K562 (cell line): ENCODE measurements around the gene TTLL4. TPM values are rescaled to one million over a fixed set of nuclear protein-coding genes. Genes with fewer than 3 reads are reported as not detected.
A peak's percentile ranks its signal among the peaks of the same experiment; 100 is the strongest.

Experiments used
- CXXC5 ChIP-seq: fragments of 250-450 bp; sonication (Bioruptor Pico); IDR thresholded peaks from 2 replicates; pipeline ENCODE4 v1.8.0; 2022; ENCODE audit warnings: inconsistent platforms, mild to moderate bottlenecking, moderate library complexity
- DIDO1 ChIP-seq: fragments of 450-650 bp; IDR thresholded peaks from 2 replicates; pipeline ENCODE4 v1.6.1; 2016; ENCODE audit warnings: low read depth, missing biosample characterization, missing genetic modification characterization
- KLF6 ChIP-seq: fragments of 250-450 bp; sonication (Bioruptor Pico); IDR thresholded peaks from 2 replicates; pipeline ENCODE4 v1.4.0; 2020; ENCODE audit warnings: mild to moderate bottlenecking, moderate library complexity, borderline replicate concordance
- POLR3G ChIP-seq: IDR thresholded peaks from 2 replicates; pipeline ENCODE4 v1.6.1; 2011; ENCODE audit not compliant: insufficient read length, insufficient replicate concordance; ENCODE audit errors: extremely low read depth
- POU5F1 ChIP-seq: fragments of 150-350 bp; IDR thresholded peaks from 2 replicates; pipeline ENCODE4 v1.6.1; 2014; ENCODE audit warnings: borderline replicate concordance, low read length, low read depth, mild to moderate bottlenecking; ENCODE audit not compliant: partially characterized antibody
- SMC3 ChIP-seq: conservative IDR thresholded peaks from 2 replicates; pipeline ENCODE4 v1.6.1; 2011; ENCODE audit warnings: low read depth, low read length, improper control_type of control experiment; ENCODE audit not compliant: insufficient read depth
- SRSF3 ChIP-seq: fragments of 200-400 bp; formaldehyde crosslinking; IDR thresholded peaks from 2 replicates; pipeline ENCODE4 v1.6.1; 2016; ENCODE audit warnings: mild to moderate bottlenecking, low read length, moderate library complexity; ENCODE audit not compliant: insufficient read depth
- THRAP3 ChIP-seq: fragments of 450-650 bp; IDR thresholded peaks from 2 replicates; pipeline ENCODE4 v1.6.1; 2016; ENCODE audit warnings: mild to moderate bottlenecking, inconsistent platforms, borderline replicate concordance
- ZNF12 ChIP-seq: sonication (generic); formaldehyde crosslinking; IDR thresholded peaks from 2 replicates; pipeline ENCODE4 v1.4.0; 2020; ENCODE audit warnings: mild to moderate bottlenecking, missing genetic modification reagents
- ZNF217 ChIP-seq: sonication (generic); formaldehyde crosslinking; IDR thresholded peaks from 2 replicates; pipeline ENCODE4 v1.8.0; 2022; ENCODE audit warnings: mild to moderate bottlenecking, missing genetic modification reagents
- polyA plus RNA-seq, 8 experiments: library from polyadenylated mRNA; depleted of rRNA in 4 of 8; stranded (reverse) in 5 of 8; unstranded in 3 of 8; fragments of >200 nt; fragmentation: Nextera tagmentation in 2 of 8; fragmentation: Illumina TruSeq in 1 of 8; extraction: Ambion mirVana in 2 of 8; extraction: Trizol in 1 of 8; gene quantifications; 2 replicates each; pipeline versions ENCODE4 v1.2.1 to v1.2.3, GENCODE V29; 2011 to 2014; ENCODE audit warnings: inconsistent platforms in 1 of 8, missing spikeins in 1 of 8
- total RNA-seq, 7 experiments: library from RNA; depleted of rRNA in 6 of 7; stranded (reverse); fragments of >200 nt in 6 of 7; fragmentation: Illumina TruSeq in 2 of 7; extraction: Trizol in 2 of 7; gene quantifications; 2 replicates each; pipeline versions ENCODE4 v1.2.1 to v1.2.3, GENCODE V29; 2011 to 2021; ENCODE audit warnings: low replicate concordance in 1 of 7
- TF ChIP-seq, protein P1 (sequence below): fragments of 250-450 bp; sonication (Bioruptor Pico); IDR thresholded peaks from 2 replicates; pipeline ENCODE4 v1.8.0; 2021; ENCODE audit warnings: moderate library complexity, mild to moderate bottlenecking, inconsistent platforms
- TF ChIP-seq, protein P2 (sequence below): fragments of 450-650 bp; conservative IDR thresholded peaks from 2 replicates; pipeline ENCODE4 v1.6.1; 2016; ENCODE audit warnings: missing genetic modification characterization, low read depth, mild to moderate bottlenecking, control low read depth, missing compliant biosample characterization
- TF ChIP-seq, protein P3 (sequence below): sonication (generic); formaldehyde crosslinking; IDR thresholded peaks from 2 replicates; pipeline ENCODE4 v1.8.0; 2022; ENCODE audit warnings: mild to moderate bottlenecking, missing genetic modification reagents
- TF ChIP-seq, protein P4 (sequence below): fragments of 250-450 bp; sonication (Bioruptor Pico); IDR thresholded peaks from 2 replicates; pipeline ENCODE4 v1.9.0; 2021; ENCODE audit warnings: mild to moderate bottlenecking, inconsistent platforms
- TF ChIP-seq, protein P5 (sequence below): sonication (generic); formaldehyde crosslinking; IDR thresholded peaks from 2 replicates; pipeline ENCODE4 v1.8.0; 2022; ENCODE audit warnings: missing genetic modification reagents, mild to moderate bottlenecking, moderate library complexity, borderline replicate concordance
- TF ChIP-seq, protein P6 (sequence below): fragments of 200-800 bp; sonication (Bioruptor generic); IDR thresholded peaks from 2 replicates; pipeline ENCODE4 v1.6.1; 2017; ENCODE audit warnings: missing genetic modification characterization, missing compliant biosample characterization

The TTLL4 gene
- total and polyA plus RNA-seq, 9 of the 15 experiments (the other 6 are each of a cell fraction or from before 2014, with no cell fraction given), result 12.6 to 67.5 (median 24.5) TPM

DNA sequence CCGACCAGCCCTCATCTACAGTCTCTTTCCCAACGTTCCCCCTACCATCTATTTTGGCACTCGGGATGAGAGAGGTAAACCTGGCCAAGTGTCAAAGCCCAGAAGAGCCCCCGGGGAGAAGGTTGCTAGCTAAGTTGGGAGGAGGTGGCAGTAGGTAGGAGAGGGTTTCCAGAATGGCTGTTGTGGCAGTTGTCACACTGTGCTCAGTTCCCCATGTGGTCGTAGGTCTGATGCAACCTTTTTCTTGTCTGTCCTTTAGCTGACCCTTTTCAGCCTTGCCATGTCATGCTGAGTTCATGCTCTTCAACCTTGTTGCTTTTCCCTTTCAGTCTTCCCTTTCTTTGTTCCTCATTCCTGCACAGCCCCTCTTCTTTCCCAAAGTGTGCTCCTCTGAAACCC is 34.5 kb downstream of the TTLL4 start (continued):
- TF ChIP-seq, protein P1, sequence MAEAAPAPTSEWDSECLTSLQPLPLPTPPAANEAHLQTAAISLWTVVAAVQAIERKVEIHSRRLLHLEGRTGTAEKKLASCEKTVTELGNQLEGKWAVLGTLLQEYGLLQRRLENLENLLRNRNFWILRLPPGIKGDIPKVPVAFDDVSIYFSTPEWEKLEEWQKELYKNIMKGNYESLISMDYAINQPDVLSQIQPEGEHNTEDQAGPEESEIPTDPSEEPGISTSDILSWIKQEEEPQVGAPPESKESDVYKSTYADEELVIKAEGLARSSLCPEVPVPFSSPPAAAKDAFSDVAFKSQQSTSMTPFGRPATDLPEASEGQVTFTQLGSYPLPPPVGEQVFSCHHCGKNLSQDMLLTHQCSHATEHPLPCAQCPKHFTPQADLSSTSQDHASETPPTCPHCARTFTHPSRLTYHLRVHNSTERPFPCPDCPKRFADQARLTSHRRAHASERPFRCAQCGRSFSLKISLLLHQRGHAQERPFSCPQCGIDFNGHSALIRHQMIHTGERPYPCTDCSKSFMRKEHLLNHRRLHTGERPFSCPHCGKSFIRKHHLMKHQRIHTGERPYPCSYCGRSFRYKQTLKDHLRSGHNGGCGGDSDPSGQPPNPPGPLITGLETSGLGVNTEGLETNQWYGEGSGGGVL (CRISPR knock-in tag), result no peak
- TF ChIP-seq ZNF217 (CRISPR knock-in tag), result no peak
- TF ChIP-seq, protein P2, sequence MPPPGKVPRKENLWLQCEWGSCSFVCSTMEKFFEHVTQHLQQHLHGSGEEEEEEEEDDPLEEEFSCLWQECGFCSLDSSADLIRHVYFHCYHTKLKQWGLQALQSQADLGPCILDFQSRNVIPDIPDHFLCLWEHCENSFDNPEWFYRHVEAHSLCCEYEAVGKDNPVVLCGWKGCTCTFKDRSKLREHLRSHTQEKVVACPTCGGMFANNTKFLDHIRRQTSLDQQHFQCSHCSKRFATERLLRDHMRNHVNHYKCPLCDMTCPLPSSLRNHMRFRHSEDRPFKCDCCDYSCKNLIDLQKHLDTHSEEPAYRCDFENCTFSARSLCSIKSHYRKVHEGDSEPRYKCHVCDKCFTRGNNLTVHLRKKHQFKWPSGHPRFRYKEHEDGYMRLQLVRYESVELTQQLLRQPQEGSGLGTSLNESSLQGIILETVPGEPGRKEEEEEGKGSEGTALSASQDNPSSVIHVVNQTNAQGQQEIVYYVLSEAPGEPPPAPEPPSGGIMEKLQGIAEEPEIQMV, result peak; percentile 93
- TF ChIP-seq POLR3G, result no peak
- TF ChIP-seq KLF6 (CRISPR knock-in tag), result no peak
- TF ChIP-seq, protein P3, sequence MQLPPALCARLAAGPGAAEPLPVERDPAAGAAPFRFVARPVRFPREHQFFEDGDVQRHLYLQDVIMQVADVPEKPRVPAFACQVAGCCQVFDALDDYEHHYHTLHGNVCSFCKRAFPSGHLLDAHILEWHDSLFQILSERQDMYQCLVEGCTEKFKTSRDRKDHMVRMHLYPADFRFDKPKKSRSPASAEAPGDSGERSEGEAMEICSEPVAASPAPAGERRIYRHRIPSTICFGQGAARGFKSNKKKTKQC (CRISPR knock-in tag), result no peak
- no peak for TF ChIP-seq SMC3
- TF ChIP-seq POU5F1, result no peak
- no peak for TF ChIP-seq DIDO1 (tag)
- TF ChIP-seq THRAP3, result no peak
- TF ChIP-seq, protein P4, sequence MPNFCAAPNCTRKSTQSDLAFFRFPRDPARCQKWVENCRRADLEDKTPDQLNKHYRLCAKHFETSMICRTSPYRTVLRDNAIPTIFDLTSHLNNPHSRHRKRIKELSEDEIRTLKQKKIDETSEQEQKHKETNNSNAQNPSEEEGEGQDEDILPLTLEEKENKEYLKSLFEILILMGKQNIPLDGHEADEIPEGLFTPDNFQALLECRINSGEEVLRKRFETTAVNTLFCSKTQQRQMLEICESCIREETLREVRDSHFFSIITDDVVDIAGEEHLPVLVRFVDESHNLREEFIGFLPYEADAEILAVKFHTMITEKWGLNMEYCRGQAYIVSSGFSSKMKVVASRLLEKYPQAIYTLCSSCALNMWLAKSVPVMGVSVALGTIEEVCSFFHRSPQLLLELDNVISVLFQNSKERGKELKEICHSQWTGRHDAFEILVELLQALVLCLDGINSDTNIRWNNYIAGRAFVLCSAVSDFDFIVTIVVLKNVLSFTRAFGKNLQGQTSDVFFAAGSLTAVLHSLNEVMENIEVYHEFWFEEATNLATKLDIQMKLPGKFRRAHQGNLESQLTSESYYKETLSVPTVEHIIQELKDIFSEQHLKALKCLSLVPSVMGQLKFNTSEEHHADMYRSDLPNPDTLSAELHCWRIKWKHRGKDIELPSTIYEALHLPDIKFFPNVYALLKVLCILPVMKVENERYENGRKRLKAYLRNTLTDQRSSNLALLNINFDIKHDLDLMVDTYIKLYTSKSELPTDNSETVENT, result no peak
- TF ChIP-seq, protein P5, sequence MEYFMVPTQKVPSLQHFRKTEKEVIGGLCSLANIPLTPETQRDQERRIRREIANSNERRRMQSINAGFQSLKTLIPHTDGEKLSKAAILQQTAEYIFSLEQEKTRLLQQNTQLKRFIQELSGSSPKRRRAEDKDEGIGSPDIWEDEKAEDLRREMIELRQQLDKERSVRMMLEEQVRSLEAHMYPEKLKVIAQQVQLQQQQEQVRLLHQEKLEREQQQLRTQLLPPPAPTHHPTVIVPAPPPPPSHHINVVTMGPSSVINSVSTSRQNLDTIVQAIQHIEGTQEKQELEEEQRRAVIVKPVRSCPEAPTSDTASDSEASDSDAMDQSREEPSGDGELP (CRISPR knock-in tag), result no peak
- TF ChIP-seq SRSF3, result no peak
- peak; percentile 61 for TF ChIP-seq CXXC5
- TF ChIP-seq, protein P6, sequence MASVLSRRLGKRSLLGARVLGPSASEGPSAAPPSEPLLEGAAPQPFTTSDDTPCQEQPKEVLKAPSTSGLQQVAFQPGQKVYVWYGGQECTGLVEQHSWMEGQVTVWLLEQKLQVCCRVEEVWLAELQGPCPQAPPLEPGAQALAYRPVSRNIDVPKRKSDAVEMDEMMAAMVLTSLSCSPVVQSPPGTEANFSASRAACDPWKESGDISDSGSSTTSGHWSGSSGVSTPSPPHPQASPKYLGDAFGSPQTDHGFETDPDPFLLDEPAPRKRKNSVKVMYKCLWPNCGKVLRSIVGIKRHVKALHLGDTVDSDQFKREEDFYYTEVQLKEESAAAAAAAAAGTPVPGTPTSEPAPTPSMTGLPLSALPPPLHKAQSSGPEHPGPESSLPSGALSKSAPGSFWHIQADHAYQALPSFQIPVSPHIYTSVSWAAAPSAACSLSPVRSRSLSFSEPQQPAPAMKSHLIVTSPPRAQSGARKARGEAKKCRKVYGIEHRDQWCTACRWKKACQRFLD (CRISPR knock-in tag), result no peak
- TF ChIP-seq ZNF12 (CRISPR knock-in tag), result no peak
